ENCODE data around the gene NUP43. TPM values are rescaled to one million over a fixed set of nuclear protein-coding genes. Genes with fewer than 3 reads are reported as not detected.
"Not testable (repeated sequence)": the region's sequence is repeated elsewhere in the genome, so short reads cannot be mapped to it uniquely, and the experiment has no call there.

NUP43 gene
- total and polyA plus RNA-seq, 8 donors, result 28.7 to 49.6 (median 44.7) TPM

DNA sequence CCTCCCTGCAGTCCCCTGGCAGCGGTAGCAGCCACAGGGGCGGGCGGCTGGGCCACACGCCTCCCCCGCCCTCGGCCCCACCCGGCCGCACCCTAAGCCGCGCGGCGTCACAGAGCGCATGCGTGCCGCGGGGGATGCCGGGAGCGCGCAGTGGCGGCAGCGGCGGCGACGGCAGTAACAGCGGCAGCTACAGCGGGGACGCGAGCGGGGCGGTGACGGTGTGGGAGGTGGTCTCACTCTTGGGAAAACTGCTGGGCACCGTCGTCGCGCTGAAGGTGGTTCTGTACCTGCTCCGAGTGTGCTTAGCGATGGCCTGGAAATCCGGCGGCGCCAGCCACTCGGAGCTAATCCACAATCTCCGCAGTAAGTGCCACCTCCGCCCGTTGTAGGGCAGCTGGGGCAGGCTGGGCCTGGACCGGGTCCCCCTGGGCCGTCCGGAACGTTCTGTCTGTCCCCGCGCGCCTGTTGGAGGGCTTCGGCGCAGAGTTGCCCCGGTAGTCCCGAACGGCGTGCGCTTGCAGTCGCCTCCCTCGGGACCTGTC, 3.3 kb upstream of the NUP43 start, which contains the start of gene PCMT1:
TSS of gene PCMT1 (plus strand) at position 148 of the 542 bp plus-strand sequence. CDS start at position 309, 161 bp downstream.
- intact Hi-C loops (cut with DNase I), result no loop called here
- H3K4me1 ChIP-seq, result peaks cover 10 to 70% of the 10 kb centered on the region in 2 donors
- H3K27ac ChIP-seq, result peak within 1 kb of the TSS; percentile 89 to 97
- ATAC-seq (peak; percentile 97), DNase-seq (peak; percentile 83 to 99 (median 93))
- no peaks in the 10 kb centered on the region for H3K9me3 ChIP-seq
- H3K4me3 ChIP-seq, result peak within 1 kb of the TSS; percentile 77 to 99
- H3K27me3 ChIP-seq, result no peaks in the 10 kb centered on the region
- TF ChIP-seq CTCF (IDR thresholded peaks at IDR 0.05), result peak in 1 of 2 donors; percentile 8
- H3K36me3 ChIP-seq, result no peaks in the 10 kb centered on the region

GRCh38 chr6:149749082-149749593, 2.8 kb upstream of the NUP43 start:
- H3K36me3 ChIP-seq; H3K27me3 ChIP-seq; DNase-seq; intact Hi-C loops (cut with DNase I); H3K9me3 ChIP-seq: not testable (repeated sequence)
- H3K4me1 ChIP-seq, result peaks cover 10 to 65% of the 10 kb centered on the region in 2 donors
- peak; percentile 12 for ATAC-seq
- peak overlapping the region; percentile 89 to 97 for H3K27ac ChIP-seq
- H3K4me3 ChIP-seq, result peak overlapping the region; percentile 77 to 99

DNA sequence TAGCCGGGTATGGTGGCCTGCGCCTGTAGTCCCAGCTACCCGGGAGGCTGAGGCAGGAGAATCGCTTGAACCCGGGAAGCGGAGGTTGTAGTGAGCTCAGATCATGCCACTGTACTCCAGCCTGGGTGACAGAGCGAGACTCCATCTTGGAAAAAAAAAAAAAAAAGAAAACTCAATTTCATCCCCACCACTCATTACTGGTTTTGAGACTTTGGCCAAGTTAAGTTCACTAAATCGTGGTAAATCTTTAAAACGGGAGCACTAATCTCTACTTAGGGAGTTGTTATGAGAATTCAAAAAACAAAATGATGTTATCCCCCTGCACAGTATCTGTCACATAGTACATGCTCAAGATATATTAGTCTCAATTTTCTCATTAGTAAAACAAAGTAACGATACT, 1.1 kb downstream of the NUP43 start:
- ATAC-seq; H3K9me3 ChIP-seq; DNase-seq; H3K27me3 ChIP-seq; H3K27ac ChIP-seq; intact Hi-C loops (cut with DNase I): not testable (repeated sequence)
- H3K4me3 ChIP-seq, result peak overlapping the region in 1 of 2 donors; percentile 81
- H3K36me3 ChIP-seq, result peaks cover 4 to 32% of the 10 kb centered on the region in 2 donors
- H3K4me1 ChIP-seq, result peaks cover 5 to 26% of the 10 kb centered on the region in 2 donors

GRCh38 chr6:149734915-149735314, 11.4 kb downstream of the NUP43 start:
- ATAC-seq (no peak), DNase-seq (no peak)
- intact Hi-C loops (cut with DNase I), result no loop called here
- H3K9me3 ChIP-seq, result no peaks in the 10 kb centered on the region
- H3K4me1 ChIP-seq, result peaks cover 0 to 9% of the 10 kb centered on the region in 2 donors
- H3K27ac ChIP-seq, result no peak overlapping the region
- no peak overlapping the region for H3K4me3 ChIP-seq
- TF ChIP-seq CTCF (IDR thresholded peaks at IDR 0.05), result no peak
- H3K27me3 ChIP-seq, result no peaks in the 10 kb centered on the region
- H3K36me3 ChIP-seq, result peaks cover 0 to 96% of the 10 kb centered on the region in 2 donors

GRCh38 chr6:149733089-149733720, 13.1 kb downstream of the NUP43 start:
- no peaks in the 10 kb centered on the region for H3K27me3 ChIP-seq
- H3K4me3 ChIP-seq, result no peak overlapping the region
- no peaks in the 10 kb centered on the region for H3K9me3 ChIP-seq
- no peak for TF ChIP-seq CTCF (IDR thresholded peaks at IDR 0.05)
- no peak for DNase-seq
- H3K4me1 ChIP-seq, result peaks cover 0 to 25% of the 10 kb centered on the region in 2 donors
- intact Hi-C loops (cut with DNase I), result no loop called here
- no peak for ATAC-seq
- peaks cover 0 to 96% of the 10 kb centered on the region in 2 donors for H3K36me3 ChIP-seq
- no peak overlapping the region for H3K27ac ChIP-seq

DNA sequence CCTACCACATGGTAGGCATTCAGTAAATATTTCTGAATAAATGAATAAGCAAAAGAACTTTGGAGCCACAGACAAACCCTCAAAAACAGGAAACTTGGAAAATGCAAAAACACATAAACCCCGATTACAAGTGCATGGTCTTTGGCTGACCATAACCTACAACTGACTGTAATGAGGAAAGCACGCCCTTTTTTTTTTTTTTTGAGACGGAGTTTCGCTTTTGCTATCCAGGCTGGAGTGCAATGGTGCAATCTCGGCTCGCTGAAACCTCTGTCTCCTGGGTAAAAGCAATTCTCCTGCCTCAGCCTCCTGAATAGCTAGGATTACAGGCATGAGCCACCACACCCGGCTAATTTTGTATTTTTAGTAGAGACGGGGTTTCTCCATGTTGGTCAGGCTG, 16.5 kb downstream of the NUP43 start:
- peaks cover 0 to 90% of the 10 kb centered on the region in 2 donors for H3K36me3 ChIP-seq
- TF ChIP-seq CTCF (IDR thresholded peaks at IDR 0.05), result no peak
- intact Hi-C loops (cut with DNase I), result no loop called here
- H3K4me3 ChIP-seq, result no peak overlapping the region
- DNase-seq (no peak), ATAC-seq (no peak)
- peak overlapping the region in 1 of 2 donors; percentile 88 for H3K27ac ChIP-seq
- no peaks in the 10 kb centered on the region for H3K9me3 ChIP-seq
- peaks cover 0 to 34% of the 10 kb centered on the region in 2 donors for H3K4me1 ChIP-seq
- no peaks in the 10 kb centered on the region for H3K27me3 ChIP-seq

All from left lung (tissue), 10 donors.